ENCODE measurements around the gene GOLGA1.

GOLGA1 gene

GRCh38 chr9:124881138-124881743 is 59.6 kb downstream of the GOLGA1 start:
- Histone ChIP-seq H3K4me3 (ENCODE audit: low read depth in 1 of 2, low read length in 2 of 2) (no peak overlapping the region), H3K9me3 (ENCODE audit: control insufficient read depth in 1 of 2, low read length in 2 of 2) (no peaks in the 10 kb centered on the region), H3K36me3 (ENCODE audit: control insufficient read depth in 1 of 2, insufficient read depth in 2 of 2, low read length in 2 of 2) (peaks cover 60 to 82% of the 10 kb centered on the region in 2 donors), H3K4me1 (ENCODE audit: control insufficient read depth in 1 of 2, insufficient read depth in 2 of 2, low read length in 2 of 2) (no peaks in the 10 kb centered on the region), H3K27me3 (ENCODE audit: low read depth, low read length) (no peaks in the 10 kb centered on the region), H3K27ac (ENCODE audit: low read length) (no peak overlapping the region)

- Histone ChIP-seq H3K36me3 (ENCODE audit: control insufficient read depth in 1 of 2, insufficient read depth in 2 of 2, low read length in 2 of 2) (peaks cover 59 to 81% of the 10 kb centered on the region in 2 donors), H3K4me3 (ENCODE audit: low read depth in 1 of 2, low read length in 2 of 2) (no peak overlapping the region)
These were observed 60.4 kb downstream of the GOLGA1 start for GRCh38 chr9:124880501-124880900.

DNA sequence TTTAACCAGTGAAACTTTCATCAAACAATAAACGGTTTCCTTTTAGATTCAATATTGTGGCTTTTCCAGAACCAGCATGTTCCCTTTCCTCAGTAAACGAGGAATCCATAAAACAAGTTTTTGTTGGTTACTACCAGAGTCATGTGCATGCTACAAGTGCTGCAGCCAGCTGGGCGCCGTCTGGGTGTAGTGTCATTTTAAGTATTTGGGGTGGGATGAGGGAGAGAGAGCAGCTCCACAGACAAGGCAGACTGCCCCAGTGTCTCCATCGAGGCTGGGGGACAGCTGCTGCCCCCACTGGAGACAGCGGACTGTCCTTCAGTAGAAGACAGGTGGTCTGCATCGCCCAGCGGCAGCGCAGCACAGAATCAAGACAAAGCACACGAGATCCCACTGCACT is 61.7 kb downstream of the GOLGA1 start:
- peaks cover 65 to 79% of the 10 kb centered on the region in 2 donors for H3K36me3 ChIP-seq (ENCODE audit: control insufficient read depth in 1 of 2, insufficient read depth in 2 of 2, low read length in 2 of 2)

More at GRCh38 chr9:124880501-124880900, 60.4 kb downstream of the GOLGA1 start:
- Histone ChIP-seq H3K27ac (ENCODE audit: low read length) (no peak overlapping the region), H3K4me1 (ENCODE audit: control insufficient read depth in 1 of 2, insufficient read depth in 2 of 2, low read length in 2 of 2) (no peaks in the 10 kb centered on the region), H3K9me3 (ENCODE audit: control insufficient read depth in 1 of 2, low read length in 2 of 2) (no peaks in the 10 kb centered on the region), H3K27me3 (ENCODE audit: low read depth, low read length) (no peaks in the 10 kb centered on the region)

DNA sequence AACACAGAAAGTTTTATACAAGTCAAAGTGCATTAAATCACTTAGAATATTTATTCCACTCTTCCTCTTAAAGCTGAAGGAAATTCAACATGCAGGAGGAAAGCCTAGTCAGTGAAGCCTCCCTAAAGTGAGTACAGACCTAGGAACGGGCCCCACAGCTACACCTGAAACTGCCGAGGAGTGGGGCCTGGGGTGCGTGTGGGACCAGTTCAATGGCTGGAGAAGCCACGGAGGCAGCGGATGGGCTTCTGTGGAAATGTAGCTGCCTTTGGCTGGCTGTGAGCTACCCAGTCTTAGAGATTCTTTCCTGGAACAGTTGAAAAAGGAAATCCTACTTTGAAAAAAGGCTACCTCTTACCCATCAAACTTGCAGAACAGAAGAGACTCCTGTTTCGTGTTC is 62.4 kb downstream of the GOLGA1 start:
- Histone ChIP-seq H3K9me3 (ENCODE audit: control insufficient read depth in 1 of 2, low read length in 2 of 2) (no peaks in the 10 kb centered on the region), H3K4me3 (ENCODE audit: low read depth in 1 of 2, low read length in 2 of 2) (no peak overlapping the region), H3K36me3 (ENCODE audit: control insufficient read depth in 1 of 2, insufficient read depth in 2 of 2, low read length in 2 of 2) (peaks cover 70 to 85% of the 10 kb centered on the region in 2 donors), H3K27ac (ENCODE audit: low read length) (no peak overlapping the region), H3K27me3 (ENCODE audit: low read depth, low read length) (no peaks in the 10 kb centered on the region), H3K4me1 (ENCODE audit: control insufficient read depth in 1 of 2, insufficient read depth in 2 of 2, low read length in 2 of 2) (peaks cover under 1 to 2% of the 10 kb centered on the region in 2 donors)

More for the DNA sequence above, 61.7 kb downstream of the GOLGA1 start:
- H3K4me1 ChIP-seq (ENCODE audit: control insufficient read depth in 1 of 2, insufficient read depth in 2 of 2, low read length in 2 of 2), result no peaks in the 10 kb centered on the region
- no peak overlapping the region for H3K4me3 ChIP-seq (ENCODE audit: low read depth in 1 of 2, low read length in 2 of 2)
- H3K27ac ChIP-seq (ENCODE audit: low read length), result no peak overlapping the region
- no peaks in the 10 kb centered on the region for H3K9me3 ChIP-seq (ENCODE audit: control insufficient read depth in 1 of 2, low read length in 2 of 2)
- H3K27me3 ChIP-seq (ENCODE audit: low read depth, low read length), result no peaks in the 10 kb centered on the region

DNA sequence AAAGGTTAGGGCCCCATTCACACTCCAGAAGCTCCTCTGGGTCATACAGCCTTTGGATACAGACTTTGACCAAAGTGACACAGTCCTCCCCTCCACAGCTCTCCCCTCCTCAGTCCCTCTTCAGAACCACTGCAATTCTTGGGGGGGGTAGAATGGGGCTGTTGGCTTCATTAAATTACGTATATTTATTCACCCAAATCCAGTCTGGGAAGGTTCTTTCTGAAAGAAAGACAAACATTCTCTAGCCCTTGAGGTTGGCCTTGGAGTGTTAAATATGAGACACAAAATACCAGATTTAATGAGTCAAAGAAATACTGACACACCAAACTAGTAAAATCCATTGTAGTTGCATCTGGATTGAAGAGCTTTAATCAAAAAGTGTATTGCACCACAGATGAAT is 62.9 kb downstream of the GOLGA1 start:
- H3K27ac ChIP-seq (ENCODE audit: low read length), result no peak overlapping the region
- peaks cover 74 to 88% of the 10 kb centered on the region in 2 donors for H3K36me3 ChIP-seq (ENCODE audit: control insufficient read depth in 1 of 2, insufficient read depth in 2 of 2, low read length in 2 of 2)
- peaks cover 5 to 7% of the 10 kb centered on the region in 2 donors for H3K4me1 ChIP-seq (ENCODE audit: control insufficient read depth in 1 of 2, insufficient read depth in 2 of 2, low read length in 2 of 2)
- no peak overlapping the region for H3K4me3 ChIP-seq (ENCODE audit: low read depth in 1 of 2, low read length in 2 of 2)
- H3K9me3 ChIP-seq (ENCODE audit: control insufficient read depth in 1 of 2, low read length in 2 of 2), result no peaks in the 10 kb centered on the region
- H3K27me3 ChIP-seq (ENCODE audit: low read depth, low read length), result no peaks in the 10 kb centered on the region

DNA sequence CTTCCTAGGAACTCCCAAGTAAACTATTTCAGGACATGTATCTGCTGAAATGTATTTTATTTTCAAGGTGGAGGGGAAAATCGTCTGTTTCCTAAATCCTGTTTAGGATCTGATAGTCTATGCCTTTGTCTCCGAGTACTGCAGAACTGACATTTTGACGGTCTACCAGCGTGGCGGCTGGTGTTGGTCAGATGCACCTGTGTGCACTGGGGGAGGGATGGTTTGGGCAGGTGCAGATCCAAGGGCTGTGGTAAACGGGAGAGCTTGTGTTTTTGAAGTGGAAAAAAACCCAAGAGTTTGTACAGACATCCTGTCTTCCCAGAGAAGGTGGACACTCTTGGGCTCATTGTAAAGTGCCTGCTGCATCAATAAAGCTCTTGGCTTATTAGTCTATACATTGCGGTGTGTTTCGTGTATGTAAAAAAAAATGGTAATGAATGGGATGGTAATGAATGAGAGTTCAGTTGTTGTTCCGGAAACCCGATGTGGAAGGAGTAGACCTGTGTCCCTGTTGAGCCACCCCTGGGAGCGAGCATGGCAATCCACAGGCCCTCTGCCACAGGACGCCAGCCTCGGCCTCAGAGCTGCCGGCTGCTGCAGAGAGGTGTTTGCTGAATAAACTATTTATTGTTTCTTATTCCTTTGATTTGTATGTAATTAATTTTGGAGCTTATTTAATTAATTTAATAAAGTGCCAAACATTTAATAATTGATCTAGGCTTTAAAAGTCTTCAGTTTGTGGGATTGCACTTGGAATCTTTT is 63.7 kb downstream of the GOLGA1 start:
- Histone ChIP-seq H3K27ac (ENCODE audit: low read length) (no peak overlapping the region), H3K4me3 (ENCODE audit: low read depth in 1 of 2, low read length in 2 of 2) (no peak overlapping the region)

DNA sequence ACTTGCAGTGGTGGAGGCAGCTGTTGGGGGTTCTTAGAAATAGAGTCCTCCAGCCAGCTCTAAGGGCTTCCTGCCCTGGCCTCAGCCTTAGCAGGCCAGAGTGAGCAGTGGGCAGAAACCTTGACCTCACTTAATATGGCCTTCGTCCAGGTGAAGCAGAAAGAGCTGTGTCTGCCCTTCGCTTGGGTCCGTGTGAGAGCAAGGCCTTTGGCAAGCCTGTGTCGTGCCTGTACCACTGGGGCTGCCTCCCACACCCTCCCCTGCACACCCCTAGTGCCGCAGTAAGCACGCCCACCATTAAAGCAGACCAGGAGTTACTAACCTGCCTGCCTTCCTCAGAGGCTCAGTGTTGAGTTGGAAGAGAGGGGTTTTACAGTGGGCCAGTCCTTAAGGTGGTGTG is 65.4 kb downstream of the GOLGA1 start:
- Histone ChIP-seq H3K4me1 (ENCODE audit: control insufficient read depth in 1 of 2, insufficient read depth in 2 of 2, low read length in 2 of 2) (peaks cover 23 to 32% of the 10 kb centered on the region in 2 donors), H3K9me3 (ENCODE audit: control insufficient read depth in 1 of 2, low read length in 2 of 2) (no peaks in the 10 kb centered on the region), H3K36me3 (ENCODE audit: control insufficient read depth in 1 of 2, insufficient read depth in 2 of 2, low read length in 2 of 2) (peaks cover 61 to 65% of the 10 kb centered on the region in 2 donors), H3K4me3 (ENCODE audit: low read depth in 1 of 2, low read length in 2 of 2) (no peak overlapping the region), H3K27ac (ENCODE audit: low read length) (no peak overlapping the region), H3K27me3 (ENCODE audit: low read depth, low read length) (no peaks in the 10 kb centered on the region)

More for the DNA sequence above, 63.7 kb downstream of the GOLGA1 start:
- no peaks in the 10 kb centered on the region for H3K27me3 ChIP-seq (ENCODE audit: low read depth, low read length)
- H3K9me3 ChIP-seq (ENCODE audit: control insufficient read depth in 1 of 2, low read length in 2 of 2), result no peaks in the 10 kb centered on the region
- peaks cover 75 to 82% of the 10 kb centered on the region in 2 donors for H3K36me3 ChIP-seq (ENCODE audit: control insufficient read depth in 1 of 2, insufficient read depth in 2 of 2, low read length in 2 of 2)
- H3K4me1 ChIP-seq (ENCODE audit: control insufficient read depth in 1 of 2, insufficient read depth in 2 of 2, low read length in 2 of 2), result peaks cover 11 to 15% of the 10 kb centered on the region in 2 donors

DNA sequence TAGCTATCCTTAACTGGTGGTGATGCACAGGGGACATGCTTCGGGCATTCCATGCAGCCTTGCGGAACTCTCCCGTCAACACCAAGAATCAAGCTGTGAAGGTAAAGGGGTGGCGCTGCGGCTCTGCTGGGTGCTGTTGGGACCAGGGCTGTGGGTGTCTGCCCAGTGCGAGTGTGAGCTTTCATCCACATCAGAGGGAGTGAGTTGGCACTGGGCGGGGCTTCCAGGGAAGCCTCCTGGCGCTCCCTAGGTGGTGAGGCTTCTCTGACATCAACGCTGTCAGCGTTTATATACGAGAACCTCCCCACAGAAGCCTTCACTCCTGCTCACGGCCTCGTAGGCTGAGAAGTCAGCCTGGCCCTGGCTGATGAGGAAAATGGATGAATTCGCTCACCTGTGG is 67.2 kb downstream of the GOLGA1 start:
- Histone ChIP-seq H3K9me3 (ENCODE audit: control insufficient read depth in 1 of 2, low read length in 2 of 2) (no peaks in the 10 kb centered on the region), H3K27ac (ENCODE audit: low read length) (no peak overlapping the region), H3K4me1 (ENCODE audit: control insufficient read depth in 1 of 2, insufficient read depth in 2 of 2, low read length in 2 of 2) (peaks cover 23 to 39% of the 10 kb centered on the region in 2 donors), H3K4me3 (ENCODE audit: low read depth in 1 of 2, low read length in 2 of 2) (no peak overlapping the region), H3K36me3 (ENCODE audit: control insufficient read depth in 1 of 2, insufficient read depth in 2 of 2, low read length in 2 of 2) (peaks cover 43 to 50% of the 10 kb centered on the region in 2 donors), H3K27me3 (ENCODE audit: low read depth, low read length) (no peaks in the 10 kb centered on the region)

DNA sequence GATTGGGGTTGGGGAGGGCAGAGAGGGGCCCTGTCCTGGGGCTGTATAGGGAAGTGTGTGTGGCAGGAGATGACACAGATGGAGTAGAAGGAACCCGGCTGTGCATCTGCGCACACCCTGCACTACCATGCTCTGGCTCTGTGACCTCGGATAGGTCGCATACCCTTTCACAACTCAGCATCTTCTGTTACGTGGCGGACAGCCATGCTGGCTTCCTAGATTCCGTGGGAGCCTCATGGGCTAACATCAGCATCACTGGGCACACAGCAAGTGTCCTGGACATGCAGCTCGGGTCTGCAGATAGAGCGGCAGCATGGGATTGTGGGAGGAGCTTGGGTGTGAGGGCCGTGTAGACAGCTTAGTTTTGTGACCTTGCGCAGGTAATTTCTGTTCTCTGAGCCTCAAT is 69.7 kb downstream of the GOLGA1 start:
- H3K36me3 ChIP-seq (ENCODE audit: control insufficient read depth in 1 of 2, insufficient read depth in 2 of 2, low read length in 2 of 2), result peaks cover 25 to 33% of the 10 kb centered on the region in 2 donors
- H3K4me1 ChIP-seq (ENCODE audit: control insufficient read depth in 1 of 2, insufficient read depth in 2 of 2, low read length in 2 of 2), result peaks cover 23 to 39% of the 10 kb centered on the region in 2 donors
- H3K27me3 ChIP-seq (ENCODE audit: low read depth, low read length), result no peaks in the 10 kb centered on the region
- no peaks in the 10 kb centered on the region for H3K9me3 ChIP-seq (ENCODE audit: control insufficient read depth in 1 of 2, low read length in 2 of 2)
- no peak overlapping the region for H3K27ac ChIP-seq (ENCODE audit: low read length)
- peak overlapping the region in 1 of 2 donors; percentile 91 for H3K4me3 ChIP-seq (ENCODE audit: low read depth in 1 of 2, low read length in 2 of 2)

- H3K27ac ChIP-seq (ENCODE audit: low read length), result peak overlapping the region; percentile 84
- no peaks in the 10 kb centered on the region for H3K27me3 ChIP-seq (ENCODE audit: low read depth, low read length)
- peaks cover 23 to 39% of the 10 kb centered on the region in 2 donors for H3K4me1 ChIP-seq (ENCODE audit: control insufficient read depth in 1 of 2, insufficient read depth in 2 of 2, low read length in 2 of 2)
- peak overlapping the region; percentile 91 for H3K4me3 ChIP-seq (ENCODE audit: low read depth in 1 of 2, low read length in 2 of 2)
- no peaks in the 10 kb centered on the region for H3K9me3 ChIP-seq (ENCODE audit: control insufficient read depth in 1 of 2, low read length in 2 of 2)
- H3K36me3 ChIP-seq (ENCODE audit: control insufficient read depth in 1 of 2, insufficient read depth in 2 of 2, low read length in 2 of 2), result peaks cover 23 to 30% of the 10 kb centered on the region in 2 donors
These were observed 70.2 kb downstream of the GOLGA1 start for GRCh38 chr9:124870723-124871122.

DNA sequence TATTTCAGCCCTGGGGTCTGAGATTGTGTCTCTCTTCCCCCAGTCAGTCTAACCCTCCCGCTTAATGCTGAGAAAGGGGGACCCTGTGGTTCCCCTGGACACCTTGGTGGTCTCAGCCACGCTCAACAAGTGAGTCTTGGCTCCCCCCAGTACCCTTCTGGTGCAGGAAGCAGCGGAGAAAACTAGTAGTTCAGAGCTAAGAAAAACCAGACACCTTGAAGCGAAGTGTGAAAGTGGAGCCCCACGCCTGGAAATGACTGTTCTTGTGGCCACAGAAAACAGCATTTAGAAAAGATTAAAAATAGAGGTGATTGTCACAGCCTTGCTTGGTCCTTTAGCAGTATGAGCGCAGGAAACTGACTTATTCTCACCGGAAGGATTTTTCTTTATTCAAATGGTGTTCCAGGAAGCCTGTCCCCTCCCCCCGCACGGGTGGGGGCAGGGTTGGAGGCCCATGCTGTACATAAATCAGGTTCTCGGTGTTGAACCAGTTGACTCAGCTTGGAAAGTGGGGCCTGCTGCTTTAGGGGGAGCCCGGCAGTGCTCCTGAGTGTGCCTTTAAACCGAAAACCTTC is 70.8 kb downstream of the GOLGA1 start:
- Histone ChIP-seq H3K27me3 (ENCODE audit: low read depth, low read length) (no peaks in the 10 kb centered on the region), H3K4me1 (ENCODE audit: control insufficient read depth in 1 of 2, insufficient read depth in 2 of 2, low read length in 2 of 2) (peaks cover 23 to 39% of the 10 kb centered on the region in 2 donors), H3K36me3 (ENCODE audit: control insufficient read depth in 1 of 2, insufficient read depth in 2 of 2, low read length in 2 of 2) (peaks cover 17 to 23% of the 10 kb centered on the region in 2 donors), H3K9me3 (ENCODE audit: control insufficient read depth in 1 of 2, low read length in 2 of 2) (no peaks in the 10 kb centered on the region), H3K4me3 (ENCODE audit: low read depth in 1 of 2, low read length in 2 of 2) (peak overlapping the region; percentile 91), H3K27ac (ENCODE audit: low read length) (peak overlapping the region; percentile 84)

Measured in muscle layer of duodenum (tissue), 2 donors.